ENCODE results near the gene RRP1. TPM values are rescaled to one million over a fixed set of nuclear protein-coding genes. Genes with fewer than 3 reads are reported as not detected.

Gene RRP1
- polyA plus RNA-seq, 3 donors, result 2.7 to 5.7 (median 4.6) TPM

DNA sequence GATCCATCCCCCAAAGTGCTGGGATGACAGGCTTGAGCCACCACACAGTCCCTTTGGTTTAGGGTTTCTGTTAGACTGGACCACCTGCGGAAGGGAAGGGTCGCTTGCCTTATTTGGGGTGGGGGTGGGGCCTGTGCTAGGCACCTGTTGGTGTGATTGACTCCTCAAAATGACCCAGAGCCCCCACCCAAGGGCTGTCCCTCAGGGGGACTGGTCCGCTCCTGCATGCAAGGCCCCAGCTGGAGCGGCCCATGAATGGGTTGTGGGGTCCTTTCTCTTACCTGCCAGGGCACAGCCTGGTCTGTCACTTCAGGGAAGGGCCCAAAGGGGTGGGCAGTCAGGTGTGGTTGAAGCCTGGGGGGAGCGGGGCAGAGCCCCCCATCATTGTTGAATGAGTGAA, 11.4 kb upstream of the RRP1 start:
- H3K27ac Mint-ChIP-seq, result peak overlapping the region in 2 of 7 donors; percentile 21 to 82
- H3K79me2 ChIP-seq (ENCODE audit: insufficient read depth, low read length), result peaks cover 16% of the 10 kb centered on the region
- TF ChIP-seq, protein P1, sequence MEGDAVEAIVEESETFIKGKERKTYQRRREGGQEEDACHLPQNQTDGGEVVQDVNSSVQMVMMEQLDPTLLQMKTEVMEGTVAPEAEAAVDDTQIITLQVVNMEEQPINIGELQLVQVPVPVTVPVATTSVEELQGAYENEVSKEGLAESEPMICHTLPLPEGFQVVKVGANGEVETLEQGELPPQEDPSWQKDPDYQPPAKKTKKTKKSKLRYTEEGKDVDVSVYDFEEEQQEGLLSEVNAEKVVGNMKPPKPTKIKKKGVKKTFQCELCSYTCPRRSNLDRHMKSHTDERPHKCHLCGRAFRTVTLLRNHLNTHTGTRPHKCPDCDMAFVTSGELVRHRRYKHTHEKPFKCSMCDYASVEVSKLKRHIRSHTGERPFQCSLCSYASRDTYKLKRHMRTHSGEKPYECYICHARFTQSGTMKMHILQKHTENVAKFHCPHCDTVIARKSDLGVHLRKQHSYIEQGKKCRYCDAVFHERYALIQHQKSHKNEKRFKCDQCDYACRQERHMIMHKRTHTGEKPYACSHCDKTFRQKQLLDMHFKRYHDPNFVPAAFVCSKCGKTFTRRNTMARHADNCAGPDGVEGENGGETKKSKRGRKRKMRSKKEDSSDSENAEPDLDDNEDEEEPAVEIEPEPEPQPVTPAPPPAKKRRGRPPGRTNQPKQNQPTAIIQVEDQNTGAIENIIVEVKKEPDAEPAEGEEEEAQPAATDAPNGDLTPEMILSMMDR (IDR thresholded peaks at IDR 0.05), result no peak
- no peaks in the 10 kb centered on the region for H3K9me3 ChIP-seq (replicated peaks in 1 of 2; ENCODE audit: control insufficient read depth in 1 of 2, insufficient read depth in 1 of 2, low read length in 2 of 2)
- peaks cover 34 to 61% of the 10 kb centered on the region in 2 donors for H3K4me1 ChIP-seq (ENCODE audit: control insufficient read depth in 1 of 2, insufficient read depth in 2 of 2, low read length in 2 of 2)
- H3K36me3 Mint-ChIP-seq, result peaks cover 18 to 22% of the 10 kb centered on the region in 2 donors
- WGBS (ENCODE audit: insufficient coverage), result 100% methylated on average over 2 of the region's 5 CpGs
- H3K9me3 Mint-ChIP-seq, result no peaks in the 10 kb centered on the region
- no peak overlapping the region for H3K4me3 ChIP-seq (replicated peaks in 1 of 3; ENCODE audit: low read depth in 2 of 3, low read length in 3 of 3)
- no peak overlapping the region for H3K27ac ChIP-seq (ENCODE audit: low read depth in 1 of 2, low read length in 2 of 2)
- peaks cover 41% of the 10 kb centered on the region for H3K4me1 Mint-ChIP-seq
- intact Hi-C loops (cut with micrococcal nuclease), result loop anchor here in 1 of 2 donors (5.0 kb wide), 1 partner anchor 51 kb away; no protein-coding TSS in a partner anchor
- no peak overlapping the region for H3K9ac ChIP-seq (ENCODE audit: insufficient read depth, low read length, poor library complexity, severe bottlenecking)
- H3K36me3 ChIP-seq (replicated peaks in 1 of 2; ENCODE audit: control insufficient read depth in 1 of 2, insufficient read depth in 2 of 2, low read length in 2 of 2), result peaks cover 17 to 18% of the 10 kb centered on the region in 2 donors
- H3K4me2 ChIP-seq (replicated peaks; ENCODE audit: extremely low read depth, low read length, poor library complexity, severe bottlenecking), result no peak overlapping the region
- H2AFZ ChIP-seq (ENCODE audit: insufficient read depth, low read depth, low read length, poor library complexity, severe bottlenecking), result no peak overlapping the region
- DNase-seq, result no peak
- no peaks in the 10 kb centered on the region for H3K27me3 Mint-ChIP-seq (ENCODE audit: low read depth in 3 of 3)
- no peaks in the 10 kb centered on the region for H3K27me3 ChIP-seq (ENCODE audit: control insufficient read depth in 2 of 2, insufficient read depth in 2 of 2, low read length in 2 of 2)
- H4K20me1 ChIP-seq (ENCODE audit: insufficient read depth, low read length), result peaks cover 28% of the 10 kb centered on the region
- H3K4me3 Mint-ChIP-seq, result no peak overlapping the region

DNA sequence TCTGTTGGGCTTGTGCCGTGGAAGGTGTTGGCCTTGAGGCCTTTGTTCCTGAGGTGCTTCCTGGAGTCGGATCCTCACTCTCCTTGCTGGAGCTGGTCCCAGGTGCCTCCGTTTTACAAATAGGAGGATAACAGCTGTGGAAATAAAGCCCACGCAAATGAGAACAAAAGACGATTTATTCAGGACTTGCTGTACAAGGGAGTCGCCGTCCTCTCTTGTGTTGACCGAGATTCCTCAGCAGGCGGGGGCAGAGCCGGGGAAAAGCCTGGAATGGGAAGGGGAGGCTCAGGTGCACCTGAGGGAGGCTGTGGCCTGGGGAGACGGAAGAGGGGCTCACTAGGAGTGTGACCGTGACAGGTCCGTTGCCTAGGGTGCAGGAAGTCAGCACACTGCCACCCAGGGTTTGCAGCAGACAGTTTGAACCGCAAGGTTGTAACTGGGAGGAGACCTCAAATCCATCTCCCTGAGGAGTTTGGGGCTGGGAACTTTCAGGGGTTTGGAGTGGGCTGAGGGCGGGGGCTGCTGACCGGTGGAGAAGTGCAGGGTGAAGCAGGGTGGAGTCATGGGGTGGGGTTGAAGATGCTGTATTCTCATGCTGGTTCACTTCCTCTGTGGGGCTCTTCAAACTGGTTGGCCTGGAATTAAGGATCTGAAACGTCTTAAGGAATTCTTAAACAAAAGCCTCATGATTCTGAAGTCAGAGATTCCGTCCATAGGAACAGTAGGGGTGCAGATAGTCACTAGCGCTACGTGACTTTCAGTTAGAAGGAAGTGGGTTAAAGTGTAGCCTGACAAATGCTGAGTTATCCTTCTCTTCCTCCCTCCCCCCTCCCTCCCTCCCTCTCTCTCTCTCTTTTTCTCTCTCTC, 10.7 kb upstream of the RRP1 start:
- peaks cover 48% of the 10 kb centered on the region for H3K4me1 Mint-ChIP-seq
- peak overlapping the region in 1 of 3 experiments; percentile 30 for H3K4me3 ChIP-seq (replicated peaks in 1 of 3; ENCODE audit: low read depth in 2 of 3, low read length in 3 of 3)
- peak overlapping the region; percentile 70 to 88 (median 86) for H3K27ac Mint-ChIP-seq
- peaks cover 10 to 11% of the 10 kb centered on the region in 2 donors for H3K36me3 ChIP-seq (replicated peaks in 1 of 2; ENCODE audit: control insufficient read depth in 1 of 2, insufficient read depth in 2 of 2, low read length in 2 of 2)
- peak overlapping the region; percentile 9 for H2AFZ ChIP-seq (ENCODE audit: insufficient read depth, low read depth, low read length, poor library complexity, severe bottlenecking)
- H3K9me3 Mint-ChIP-seq, result no peaks in the 10 kb centered on the region
- H3K9me3 ChIP-seq (replicated peaks in 1 of 2; ENCODE audit: control insufficient read depth in 1 of 2, insufficient read depth in 1 of 2, low read length in 2 of 2), result no peaks in the 10 kb centered on the region
- peaks cover 22% of the 10 kb centered on the region for H4K20me1 ChIP-seq (ENCODE audit: insufficient read depth, low read length)
- H3K4me1 ChIP-seq (ENCODE audit: control insufficient read depth in 1 of 2, insufficient read depth in 2 of 2, low read length in 2 of 2), result peaks cover 38 to 69% of the 10 kb centered on the region in 2 donors
- peak; percentile 56 to 80 (median 62) for DNase-seq
- peak overlapping the region; percentile 47 to 84 for H3K4me3 Mint-ChIP-seq
- peak overlapping the region; percentile 53 for H3K4me2 ChIP-seq (replicated peaks; ENCODE audit: extremely low read depth, low read length, poor library complexity, severe bottlenecking)
- H3K27me3 Mint-ChIP-seq (ENCODE audit: low read depth in 3 of 3), result peaks cover 0 to 2% (median 0%) of the 10 kb centered on the region in 3 donors
- WGBS (ENCODE audit: insufficient coverage), result 53% methylated on average over 17 of the region's 20 CpGs
- TF ChIP-seq, protein P1 (IDR thresholded peaks at IDR 0.05), result no peak
- H3K9ac ChIP-seq (ENCODE audit: insufficient read depth, low read length, poor library complexity, severe bottlenecking), result no peak overlapping the region
- intact Hi-C loops (cut with micrococcal nuclease), result loop anchor here in 1 of 2 donors (5.0 kb wide), 1 partner anchor 51 kb away; no protein-coding TSS in a partner anchor
- peaks cover 16% of the 10 kb centered on the region for H3K79me2 ChIP-seq (ENCODE audit: insufficient read depth, low read length)
- H3K27me3 ChIP-seq (ENCODE audit: control insufficient read depth in 2 of 2, insufficient read depth in 2 of 2, low read length in 2 of 2), result no peaks in the 10 kb centered on the region
- H3K27ac ChIP-seq (ENCODE audit: low read depth in 1 of 2, low read length in 2 of 2), result peak overlapping the region; percentile 29 to 67
- H3K36me3 Mint-ChIP-seq, result peaks cover 11 to 15% of the 10 kb centered on the region in 2 donors

Data from CD14-positive monocyte (primary cell).